ENCODE results near the gene MACROD2.

The MACROD2 gene

GRCh38 chr20:15556869-15557268 is 1561.6 kb downstream of the MACROD2 start:
- TF ChIP-seq CTCF (IDR thresholded peaks at IDR 0.05; ENCODE audit: low read depth, low read length) = no peak

GRCh38 chr20:15561070-15561569 is 1565.8 kb downstream of the MACROD2 start:
- TF ChIP-seq CTCF (IDR thresholded peaks at IDR 0.05; ENCODE audit: low read depth, low read length) = no peak
- DNase-seq (ENCODE audit: extremely low read depth, low read depth) = no peak

More at GRCh38 chr20:15556869-15557268, 1561.6 kb downstream of the MACROD2 start:
- DNase-seq (ENCODE audit: extremely low read depth, low read depth) = no peak

- no peak for DNase-seq (ENCODE audit: extremely low read depth, low read depth)
- no peak for TF ChIP-seq CTCF (IDR thresholded peaks at IDR 0.05; ENCODE audit: low read depth, low read length)
Measured at GRCh38 chr20:15561707-15562404, 1566.5 kb downstream of the MACROD2 start.

GRCh38 chr20:15563836-15564235 is 1568.5 kb downstream of the MACROD2 start:
- peak; percentile 18 for DNase-seq (ENCODE audit: extremely low read depth, low read depth)
- TF ChIP-seq CTCF (IDR thresholded peaks at IDR 0.05; ENCODE audit: low read depth, low read length) = no peak

- no peak for TF ChIP-seq CTCF (IDR thresholded peaks at IDR 0.05; ENCODE audit: low read depth, low read length)
- no peak for DNase-seq (ENCODE audit: extremely low read depth, low read depth)
Measured at GRCh38 chr20:15564981-15565380, 1569.7 kb downstream of the MACROD2 start.

GRCh38 chr20:15565786-15566185 is 1570.5 kb downstream of the MACROD2 start:
- no peak for TF ChIP-seq CTCF (IDR thresholded peaks at IDR 0.05; ENCODE audit: low read depth, low read length)
- DNase-seq (ENCODE audit: extremely low read depth, low read depth) = no peak

- TF ChIP-seq CTCF (IDR thresholded peaks at IDR 0.05; ENCODE audit: low read depth, low read length) = no peak
- no peak for DNase-seq (ENCODE audit: extremely low read depth, low read depth)
Measured at GRCh38 chr20:15567219-15567618, 1571.9 kb downstream of the MACROD2 start.

Measured in AG09319 (cell line).